Heart right ventricle (tissue), 16 donors: ENCODE measurements around the gene ACTRT2. TPM values are rescaled to one million over a fixed set of nuclear protein-coding genes. Genes with fewer than 3 reads are reported as not detected.

Source experiments
- ATAC-seq, 8 donors: fragments of 200-7000 bp; cut with Tn5 transposase; one replicate each; pipeline ENCODE4 v1.9.1; 2020; ENCODE audit warnings: mild to moderate bottlenecking in 8 of 8, moderate library complexity in 8 of 8, moderate number of reproducible peaks in 1 of 8
- DNase-seq, 2 donors: peaks; one replicate each; pipeline ENCODE4 v3.0.0-alpha.2; 2020
- H3K27ac ChIP-seq, 10 donors: fragments of 200-600 bp; sonication (generic) in 2 of 10; one replicate each; pipeline versions ENCODE4 v1.5.0 to v1.8.0; 2020 to 2022; ENCODE audit warnings: mild to moderate bottlenecking in 3 of 10
- H3K27me3 ChIP-seq, 7 donors: fragments of 200-600 bp; one replicate each; pipeline ENCODE4 v1.8.0; 2021 to 2022; ENCODE audit warnings: mild to moderate bottlenecking in 2 of 7
- H3K36me3 ChIP-seq, 9 donors: fragments of 200-600 bp; sonication (generic) in 1 of 9; one replicate each; pipeline versions ENCODE4 v1.5.0 to v1.8.0; 2020 to 2022; ENCODE audit warnings: mild to moderate bottlenecking in 2 of 9
- H3K4me1 ChIP-seq, 9 donors: fragments of 200-600 bp; sonication (generic) in 1 of 9; one replicate each; pipeline versions ENCODE4 v1.5.0 to v1.8.0; 2020 to 2022; ENCODE audit warnings: mild to moderate bottlenecking in 4 of 9
- H3K4me3 ChIP-seq, 10 donors: fragments of 200-600 bp; sonication (generic) in 2 of 10; one replicate each; pipeline versions ENCODE4 v1.5.0 to v1.8.0; 2020 to 2022; ENCODE audit warnings: mild to moderate bottlenecking in 7 of 10, moderate library complexity in 2 of 10
- H3K9me3 ChIP-seq, 11 donors: fragments of 200-600 bp in 10 of 11; sonication (generic) in 2 of 11; one replicate each; pipeline versions ENCODE4 v1.5.0 to v1.8.0; 2013 to 2022; ENCODE audit warnings: mild to moderate bottlenecking in 2 of 11, control low read depth in 1 of 11, moderate library complexity in 1 of 11
- CTCF ChIP-seq, 9 donors: fragments of 200-600 bp; sonication (generic) in 2 of 9; IDR thresholded peaks; one replicate each; pipeline versions ENCODE4 v1.5.0 to v1.8.0; 2021 to 2022; ENCODE audit warnings: antibody characterized with exemption in 9 of 9, mild to moderate bottlenecking in 5 of 9, moderate library complexity in 1 of 9
- WGBS, 2 donors: extraction: QIAGEN DNeasy Blood & Tissue Kit; methylation state at CpG; one replicate each; pipeline ENCODE4 v1.1.7; 2013; ENCODE audit warnings: inconsistent platforms in 1 of 2; 5-methylcytosine and 5-hydroxymethylcytosine counted together
- intact Hi-C, 10 donors: fragments of 100-400 bp; cut with DNase I; formaldehyde crosslinking; loops; one replicate each; pipeline versions ENCODE4 v1.11.1 to v1.14.2; 2022
- polyA plus RNA-seq, 2 donors: library from polyadenylated mRNA; stranded (reverse); fragments of 200-250 nt; gene quantifications; one replicate each; pipeline ENCODE4 v1.2.3, GENCODE V29; 2013
- total RNA-seq, 10 donors: library from RNA; stranded (reverse); fragmentation: NEBNext Ultra II Directional in 3 of 10; extraction: Animal tissue kit (Norgen Biotek cat#: 25700) in 3 of 10; gene quantifications; one replicate each; pipeline versions ENCODE4 v1.2.1 to v1.2.4, GENCODE V29; 2021 to 2023
- donor health status: Arrhythmogenic right ventricular cardiomyopathy.
- donor health status: ischemic (EF 13 %, LVEDD 7.1; RV severe dilation, severe dysfunction).
- donor health status: healthy with polysubstance abuse.
- donor health status: DM: no; HTN: yes; CAD: no.
- donor health status: DM: no; HTN: no; CAD: no.
- donor health status: ischemic (EF 25% LVEDD 6.9; RV normal size, moderate dysfunction).
- donor health status: ischemic (EF 25% LVEDD 5.7; RV mildly dilated, moderate dysfunction).
- donor health status: healthy.
- donor health status: DM: yes; HTN: yes; CAD: no.
- donor health status: Ischemic cardiomyopathy.
- donor health status: ischemic (EF 35%, LVEDD 5.7; RV mildly dilated, moderate dysfunction).
- donor health status: nonischemic (EF 11% LVEDD 7.7; RV severe dilation, severe dysfunction).
- donor health status: DM: yes; HTN: yes; CAD: no.
- donor health status: PGD.
- donor health status: ischemic (EF 29% LVEDD 5.4; RV normal size, mild dysfunction).
- donor health status: nonischemic (EF 23%, LVEDD 6.1; RV moderate dilation, normal function).

Gene ACTRT2
- total and polyA plus RNA-seq, 12 donors = not detected

GRCh38 chr1:3037281-3038040 is 16.2 kb downstream of the ACTRT2 start:
- 87 to 89% methylated on average over 32 of the region's 32 CpGs for WGBS, 2 donors
- no peaks in the 10 kb centered on the region for H3K9me3 ChIP-seq
- peaks cover 0 to 46% (median 40%) of the 10 kb centered on the region in 7 donors for H3K27me3 ChIP-seq
- DNase-seq (no peak), ATAC-seq (no peak)
- TF ChIP-seq CTCF (IDR thresholded peaks at IDR 0.05) = no peak
- no peaks in the 10 kb centered on the region for H3K36me3 ChIP-seq
- H3K4me1 ChIP-seq = no peaks in the 10 kb centered on the region
- intact Hi-C loops = no loop called here
- H3K4me3 ChIP-seq = no peak overlapping the region
- no peak overlapping the region for H3K27ac ChIP-seq

GRCh38 chr1:3038113-3038551 is 16.9 kb downstream of the ACTRT2 start:
- WGBS, 2 donors = 79 to 86% methylated on average over 11 of the region's 11 CpGs
- no peak for TF ChIP-seq CTCF (IDR thresholded peaks at IDR 0.05)
- H3K27ac ChIP-seq = no peak overlapping the region
- intact Hi-C loops = no loop called here
- no peaks in the 10 kb centered on the region for H3K36me3 ChIP-seq
- H3K9me3 ChIP-seq = no peaks in the 10 kb centered on the region
- H3K4me3 ChIP-seq = no peak overlapping the region
- ATAC-seq (no peak), DNase-seq (no peak)
- peaks cover 0 to 48% (median 33%) of the 10 kb centered on the region in 7 donors for H3K27me3 ChIP-seq
- no peaks in the 10 kb centered on the region for H3K4me1 ChIP-seq

- no peaks in the 10 kb centered on the region for H3K9me3 ChIP-seq
- no peak for DNase-seq
- 81 to 83% methylated on average over 19 of the region's 19 CpGs for WGBS, 2 donors
Measured at GRCh38 chr1:3038571-3039181, 17.4 kb downstream of the ACTRT2 start.

GRCh38 chr1:3040004-3040403 is 18.7 kb downstream of the ACTRT2 start:
- no peak for TF ChIP-seq CTCF (IDR thresholded peaks at IDR 0.05)
- intact Hi-C loops = no loop called here
- Histone ChIP-seq H3K4me3 (no peak overlapping the region), H3K9me3 (peaks cover 0 to 3% (median 0%) of the 10 kb centered on the region in 11 donors), H3K27me3 (peaks cover 0 to 60% (median 50%) of the 10 kb centered on the region in 7 donors), H3K4me1 (no peaks in the 10 kb centered on the region), H3K27ac (no peak overlapping the region), H3K36me3 (no peaks in the 10 kb centered on the region)
- 87 to 91% methylated on average over 7 of the region's 7 CpGs for WGBS, 2 donors
- DNase-seq (no peak), ATAC-seq (no peak)

More at GRCh38 chr1:3038571-3039181, 17.4 kb downstream of the ACTRT2 start:
- TF ChIP-seq CTCF (IDR thresholded peaks at IDR 0.05) = no peak
- Histone ChIP-seq H3K4me3 (no peak overlapping the region), H3K36me3 (no peaks in the 10 kb centered on the region), H3K27me3 (peaks cover 0 to 53% (median 38%) of the 10 kb centered on the region in 7 donors), H3K27ac (no peak overlapping the region), H3K4me1 (no peaks in the 10 kb centered on the region)
- intact Hi-C loops = no loop called here
- peak in 2 of 8 donors; percentile 17 to 34 for ATAC-seq
